GM18870 (cell line): ENCODE results near the gene MRPL58.
"Not testable (repeated sequence)": the region's sequence is repeated elsewhere in the genome, so short reads cannot be mapped to it uniquely, and the experiment has no call there.

Experiments
- ATAC-seq: cut with Tn5 transposase; IDR thresholded peaks from one replicate; pipeline ENCODE4 v1.9.1; 2021; ENCODE audit warnings: moderate library complexity; ENCODE audit not compliant: unreplicated experiment

MRPL58 gene

DNA sequence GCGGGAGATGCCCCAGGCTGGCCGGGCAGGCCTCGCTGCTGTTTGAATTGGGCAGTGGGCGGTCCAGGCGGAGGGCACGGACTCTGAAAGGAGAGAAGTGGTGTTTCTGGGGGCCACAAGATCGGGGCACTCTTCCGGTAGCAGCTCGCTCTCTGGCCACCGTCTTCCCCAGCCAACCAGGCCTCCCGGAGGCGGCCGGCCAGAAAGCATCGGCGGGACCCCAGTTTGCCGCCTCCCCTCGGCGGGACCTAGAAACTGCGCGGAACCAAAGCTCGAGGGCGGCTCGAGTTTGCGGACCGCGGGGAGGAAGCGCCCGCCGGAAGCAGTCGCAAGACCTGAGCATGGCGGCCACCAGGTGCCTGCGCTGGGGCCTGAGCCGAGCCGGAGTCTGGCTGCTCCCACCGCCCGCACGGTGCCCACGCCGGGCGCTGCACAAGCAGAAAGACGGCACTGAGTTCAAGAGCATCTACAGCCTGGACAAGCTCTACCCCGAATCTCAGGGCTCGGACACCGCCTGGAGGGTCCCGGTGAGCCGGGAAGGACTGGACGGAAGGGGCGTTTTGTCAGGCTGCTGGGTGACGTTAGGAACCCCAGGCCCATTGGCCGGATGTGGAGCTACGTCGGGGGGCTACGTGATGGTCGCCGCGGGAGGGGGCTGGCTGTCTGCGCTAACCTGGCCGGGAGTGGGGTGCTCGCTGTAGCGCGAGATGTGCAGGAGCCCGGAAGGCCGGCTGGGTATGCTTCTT is at the start of gene MRPL58:
Gene MRPL58 (plus strand): TSS at position 325 of the 746 bp plus-strand sequence. CDS start 17 bp downstream, at position 342.
- peak; percentile 56 for ATAC-seq

DNA sequence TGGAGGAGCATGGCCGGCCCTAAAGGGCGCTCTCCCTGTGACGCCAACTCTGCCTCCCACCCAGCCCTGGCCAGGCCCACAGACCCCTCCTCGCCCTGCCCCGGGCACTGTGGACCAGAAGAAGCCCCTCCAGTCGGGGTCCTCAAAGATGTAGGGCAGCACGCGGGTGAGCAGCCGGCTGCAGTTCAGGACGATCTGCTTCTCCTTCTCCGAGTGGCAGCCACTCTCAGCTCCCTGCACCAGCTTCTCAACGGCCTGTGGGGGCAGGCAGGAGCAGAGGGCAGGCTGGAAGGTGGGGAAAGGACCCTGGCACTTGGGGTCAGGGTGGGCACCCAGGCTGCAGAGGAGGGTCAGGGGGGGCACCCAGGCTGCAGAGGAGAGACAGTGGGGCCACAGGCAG is 48.8 kb upstream of the MRPL58 start:
- no peak for ATAC-seq

GRCh38 chr17:74964246-74964761 is 48.2 kb upstream of the MRPL58 start:
- no peak for ATAC-seq

GRCh38 chr17:74964988-74965622 is 47.4 kb upstream of the MRPL58 start:
- no peak for ATAC-seq

GRCh38 chr17:74968361-74968780 is 44.1 kb upstream of the MRPL58 start:
- no peak for ATAC-seq

DNA sequence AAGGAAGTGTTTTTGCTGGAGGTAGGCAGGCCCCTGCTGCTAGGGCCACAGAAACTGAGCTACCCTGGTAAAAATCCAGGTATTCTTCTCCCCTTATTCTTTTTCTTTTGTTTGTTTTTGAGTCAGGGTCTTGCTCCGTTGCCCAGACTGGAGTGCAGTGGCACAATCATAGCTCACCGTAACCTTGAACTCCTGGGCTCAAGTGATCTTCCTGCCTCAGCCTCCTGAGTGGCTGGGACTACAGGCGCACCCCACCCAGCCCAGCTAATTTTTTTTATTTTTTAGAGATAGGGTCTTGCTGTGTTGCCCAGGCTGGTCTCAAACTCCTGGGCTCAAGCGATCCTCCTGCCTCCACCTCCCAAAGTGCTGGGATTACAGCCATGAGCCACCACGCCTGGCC is 43.0 kb upstream of the MRPL58 start:
- not testable (repeated sequence) for ATAC-seq

GRCh38 chr17:74970395-74970794 is 42.1 kb upstream of the MRPL58 start:
- no peak for ATAC-seq

DNA sequence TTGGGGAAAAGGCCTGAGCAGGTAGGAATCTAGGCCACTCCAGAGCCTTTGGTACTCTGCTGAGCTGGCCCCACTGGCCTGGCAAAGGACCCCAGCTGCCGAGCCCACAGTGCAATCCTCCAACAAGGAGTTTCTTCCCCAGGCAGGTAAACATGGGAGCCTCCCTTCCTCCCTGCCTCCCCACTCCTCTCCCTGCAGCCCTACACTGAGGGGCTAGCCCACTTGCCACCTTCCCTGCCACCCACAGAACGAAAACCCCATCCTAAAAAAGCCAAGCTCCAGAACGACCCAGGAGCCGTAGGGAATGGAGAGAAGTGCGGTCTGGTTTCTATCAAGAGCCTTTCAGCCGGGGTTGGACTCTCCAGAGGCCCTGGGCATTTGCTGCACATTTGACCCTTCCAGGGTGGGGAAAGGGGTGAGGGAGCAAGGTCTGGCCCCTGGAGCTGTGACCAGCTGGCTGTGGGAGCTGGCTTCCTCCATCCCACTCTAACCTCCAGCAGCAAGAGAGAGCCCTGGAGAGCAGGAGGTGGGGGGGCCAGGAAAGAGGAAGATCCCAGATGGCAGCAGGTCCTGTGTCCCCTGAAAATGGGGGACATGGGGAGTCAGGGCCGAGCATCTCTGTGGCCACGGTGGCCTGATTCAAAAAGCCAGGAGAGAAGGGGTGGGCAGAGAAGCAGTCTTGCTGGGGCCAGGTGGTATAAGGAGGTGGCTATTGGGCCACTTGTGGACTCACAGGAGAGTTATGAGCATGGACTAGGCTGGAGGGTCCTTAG is 41.2 kb upstream of the MRPL58 start:
- ATAC-seq, result no peak

DNA sequence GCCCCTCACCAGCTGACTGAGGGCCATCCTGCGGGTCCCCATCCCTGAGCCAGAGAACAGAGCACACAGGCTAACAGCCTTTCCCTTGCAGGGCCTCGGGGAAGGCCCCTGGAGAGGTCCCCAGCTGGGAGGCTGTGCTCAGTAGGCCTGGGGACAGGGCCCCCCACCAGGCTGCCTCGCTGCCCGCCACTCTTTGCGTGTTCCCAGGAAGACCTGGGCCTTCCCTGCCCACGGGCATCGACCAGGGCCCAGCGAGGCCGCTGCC is 40.7 kb upstream of the MRPL58 start:
- ATAC-seq, result no peak

- ATAC-seq, result no peak
These were observed 40.1 kb upstream of the MRPL58 start, which contains the start of gene HID1 for GRCh38 chr17:74972107-74972972. TSS of gene HID1 (minus strand) at chr17:74972759. CDS start at chr17:74972656, 103 bp downstream.

DNA sequence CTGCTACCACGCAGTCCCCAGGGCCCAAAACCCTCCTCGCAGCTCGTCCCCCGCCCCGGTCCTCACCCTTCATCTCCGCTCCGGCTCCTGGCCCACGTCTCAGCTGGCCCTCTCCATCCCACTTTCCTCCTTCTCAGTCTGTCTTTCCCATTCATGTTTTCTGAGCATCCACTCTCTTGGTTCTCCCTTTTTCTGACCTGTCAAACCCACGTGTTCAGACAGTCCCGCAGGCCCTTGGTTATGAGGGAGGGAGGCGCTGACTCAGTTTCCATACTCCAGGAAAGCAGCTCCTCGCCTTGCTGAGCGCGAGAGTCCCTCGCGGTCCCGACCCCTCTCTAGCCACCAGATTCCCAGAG is 39.5 kb upstream of the MRPL58 start:
- ATAC-seq, result no peak

- no peak for ATAC-seq
These were observed 36.5 kb upstream of the MRPL58 start for GRCh38 chr17:74975943-74976342.

DNA sequence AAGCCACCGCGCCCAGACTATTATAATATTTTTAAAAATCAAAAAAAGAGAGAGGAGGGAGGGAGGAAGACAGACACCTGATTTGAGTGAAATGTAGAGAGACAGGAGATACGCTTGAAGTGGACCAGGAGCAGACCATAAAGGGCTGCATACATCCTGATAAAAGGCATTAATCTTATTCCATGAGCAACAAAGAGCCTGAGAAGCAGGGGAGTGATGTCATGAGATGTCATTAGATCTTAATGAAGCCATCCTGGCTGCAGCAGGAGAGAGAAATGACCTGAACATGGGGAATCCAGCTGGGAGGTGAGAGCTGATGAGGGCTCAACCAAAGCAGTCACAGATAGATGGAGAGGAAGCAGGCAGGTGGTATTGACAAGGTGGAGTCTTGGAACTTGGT is 34.7 kb upstream of the MRPL58 start:
- ATAC-seq, result no peak

GRCh38 chr17:74978240-74978639 is 34.2 kb upstream of the MRPL58 start:
- ATAC-seq, result no peak

GRCh38 chr17:74979408-74980146 is 32.9 kb upstream of the MRPL58 start:
- no peak for ATAC-seq

- ATAC-seq, result no peak
These were observed 31.0 kb upstream of the MRPL58 start for GRCh38 chr17:74981318-74981978.

DNA sequence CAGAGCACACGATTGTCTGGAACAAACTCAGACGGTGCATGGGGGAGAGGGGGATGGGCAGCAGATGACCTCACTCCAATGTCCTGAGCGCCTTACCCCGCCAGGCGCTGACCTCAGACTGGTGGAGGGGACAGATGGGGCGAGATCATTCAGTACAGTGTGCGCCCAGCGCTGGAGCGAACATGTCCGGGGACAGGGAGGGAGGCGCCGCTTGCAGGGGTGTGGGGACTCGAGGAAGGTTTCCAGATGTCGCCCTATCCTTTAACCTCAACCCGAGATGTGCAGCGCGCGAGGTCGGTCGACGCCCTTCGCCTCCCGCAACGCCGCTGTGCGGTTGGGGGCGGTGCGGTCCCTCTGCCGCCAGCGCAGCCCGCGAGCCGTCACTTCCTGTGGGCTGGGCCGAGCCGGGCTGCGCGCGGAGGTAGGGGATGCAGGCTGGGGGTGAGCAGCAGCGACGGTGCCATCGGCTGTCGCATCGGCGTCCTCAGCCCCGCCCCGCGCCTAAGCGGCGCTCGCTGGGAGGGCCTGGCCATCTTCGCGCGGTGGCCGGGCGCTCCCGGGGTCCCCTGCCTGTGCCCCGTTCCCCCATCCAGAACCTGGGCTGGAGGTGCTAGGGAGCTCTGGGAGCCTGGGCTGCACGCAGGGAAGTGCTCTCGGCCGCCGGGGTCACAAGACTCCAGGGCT is 30.3 kb upstream of the MRPL58 start:
- ATAC-seq, result no peak

DNA sequence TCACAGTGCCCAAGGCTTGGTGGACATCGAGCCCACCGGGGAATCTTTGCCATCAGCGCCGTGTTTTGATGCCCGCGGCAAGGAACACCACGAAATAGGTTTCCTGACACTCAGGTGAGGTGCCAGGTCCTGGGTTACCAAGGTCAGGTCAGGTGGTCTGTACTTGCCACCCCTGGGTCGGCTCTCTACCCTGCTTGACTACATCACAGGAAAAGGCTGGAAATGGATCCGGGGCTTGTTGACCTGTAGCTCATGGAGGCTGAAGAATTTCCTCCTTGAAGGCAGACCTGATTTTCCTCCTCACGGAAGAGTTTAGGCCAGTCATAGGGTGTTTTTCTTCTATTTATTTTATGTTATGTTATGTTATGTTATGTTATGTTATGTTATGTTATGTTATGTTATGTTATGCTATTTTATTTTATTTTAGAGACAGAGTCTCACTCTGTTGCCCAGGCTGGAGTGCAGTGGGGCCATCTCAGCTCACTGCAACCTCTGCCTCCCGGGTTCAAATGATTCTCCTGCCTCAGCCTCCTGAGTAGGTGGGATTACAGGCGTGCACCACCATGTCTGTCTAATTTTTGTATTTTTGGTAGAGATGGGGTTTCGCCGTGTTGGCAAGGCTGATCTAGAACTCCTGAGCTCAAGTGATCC is 29.7 kb upstream of the MRPL58 start:
- not testable (repeated sequence) for ATAC-seq

- no peak for ATAC-seq
These were observed 26.3 kb upstream of the MRPL58 start for GRCh38 chr17:74986206-74986576.
